Large intestine (tissue), 3 donors: ENCODE measurements around the gene CENPP. TPM values are rescaled to one million over a fixed set of nuclear protein-coding genes. Genes with fewer than 3 reads are reported as not detected.
"Not testable (repeated sequence)": the region's sequence is repeated elsewhere in the genome, so short reads cannot be mapped to it uniquely, and the experiment has no call there.

Experiments
- DNase-seq, 2 donors: peaks; one replicate each; pipeline versions ENCODE4 v3.0.0 to v3.0.0-alpha.2; 2013
- H3K27ac ChIP-seq: one replicate; pipeline ENCODE4 v1.5.1; 2013; ENCODE audit warnings: low read length
- H3K27me3 ChIP-seq: 2 replicates; pipeline ENCODE4 v1.6.1; 2013; ENCODE audit warnings: low read length; ENCODE audit not compliant: control insufficient read depth, insufficient read depth
- H3K36me3 ChIP-seq: 2 replicates; pipeline ENCODE4 v1.6.1; 2013; ENCODE audit warnings: low read length; ENCODE audit not compliant: control insufficient read depth, insufficient read depth
- H3K4me1 ChIP-seq: one replicate; pipeline ENCODE4 v1.6.1; 2013; ENCODE audit warnings: low read length; ENCODE audit not compliant: control insufficient read depth, insufficient read depth
- H3K4me3 ChIP-seq: one replicate; pipeline ENCODE4 v1.5.1; 2013; ENCODE audit warnings: low read length
- H3K9me3 ChIP-seq: one replicate; pipeline ENCODE4 v1.6.1; 2013; ENCODE audit warnings: mild to moderate bottlenecking, low read depth, low read length, moderate library complexity; ENCODE audit not compliant: control insufficient read depth
- WGBS: methylation state at CpG from one replicate; pipeline ENCODE4 v1.1.5; 2013; ENCODE audit warnings: low lambda C conversion rate; ENCODE audit not compliant: insufficient coverage; 5-methylcytosine and 5-hydroxymethylcytosine counted together
- polyA plus RNA-seq: library from polyadenylated mRNA; unstranded; fragments of 120-200 nt; gene quantifications from one replicate; pipeline ENCODE4 v1.2.1, GENCODE V29; 2013

The CENPP gene
- polyA plus RNA-seq, 1 donor = 2.8 TPM

- H3K36me3 ChIP-seq = peaks cover 35% of the 10 kb centered on the region
- WGBS = no CpG with 5 or more reads among the region's 10 CpGs
- no peaks in the 10 kb centered on the region for H3K27me3 ChIP-seq
- no peak overlapping the region for H3K4me3 ChIP-seq
- no peaks in the 10 kb centered on the region for H3K4me1 ChIP-seq
- DNase-seq = no peak
- H3K27ac ChIP-seq = no peak overlapping the region
- no peaks in the 10 kb centered on the region for H3K9me3 ChIP-seq
These were observed 293.0 kb downstream of the CENPP start for GRCh38 chr9:92618633-92619225.

GRCh38 chr9:92619601-92620300, 294.0 kb downstream of the CENPP start:
- Histone ChIP-seq H3K27ac (no peak overlapping the region), H3K9me3 (no peaks in the 10 kb centered on the region), H3K27me3 (no peaks in the 10 kb centered on the region), H3K4me1 (no peaks in the 10 kb centered on the region), H3K36me3 (peaks cover 29% of the 10 kb centered on the region), H3K4me3 (no peak overlapping the region)
- DNase-seq = no peak
- WGBS = no CpG with 5 or more reads among the region's 24 CpGs

- DNase-seq = no peak
- no CpG with 5 or more reads among the region's 5 CpGs for WGBS
These were observed 295.1 kb downstream of the CENPP start for GRCh38 chr9:92620845-92621244.

DNA sequence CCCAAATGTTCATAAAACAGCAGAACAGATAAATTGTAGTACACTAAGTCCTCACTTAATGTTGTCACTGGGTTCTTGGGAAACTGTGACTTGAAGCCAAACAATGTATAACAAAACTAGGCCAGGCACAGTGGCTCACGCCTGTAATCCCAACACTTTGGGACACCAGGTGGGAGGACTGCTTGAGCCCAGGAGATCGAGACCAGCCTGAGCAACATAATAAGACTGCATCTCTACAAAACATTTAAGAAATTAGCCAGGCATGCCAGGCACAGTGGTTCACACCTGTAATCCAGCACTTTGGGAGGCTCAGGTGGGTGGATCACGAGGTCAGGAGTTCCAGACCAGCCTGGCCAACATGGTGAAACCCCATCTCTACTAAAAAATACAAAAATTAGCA, 298.2 kb downstream of the CENPP start:
- not testable (repeated sequence) for H3K4me1 ChIP-seq, DNase-seq, H3K27ac ChIP-seq, H3K4me3 ChIP-seq, H3K27me3 ChIP-seq, H3K36me3 ChIP-seq, H3K9me3 ChIP-seq
- WGBS = no CpG with 5 or more reads among the region's 3 CpGs

More at GRCh38 chr9:92620845-92621244, 295.1 kb downstream of the CENPP start:
- H3K36me3 ChIP-seq = peaks cover 18% of the 10 kb centered on the region
- H3K27me3 ChIP-seq = no peaks in the 10 kb centered on the region
- no peaks in the 10 kb centered on the region for H3K4me1 ChIP-seq
- no peak overlapping the region for H3K27ac ChIP-seq
- H3K4me3 ChIP-seq = no peak overlapping the region
- no peaks in the 10 kb centered on the region for H3K9me3 ChIP-seq

- H3K36me3 ChIP-seq = peaks cover 5% of the 10 kb centered on the region
- no peaks in the 10 kb centered on the region for H3K27me3 ChIP-seq
- DNase-seq = no peak
These were observed 300.7 kb downstream of the CENPP start for GRCh38 chr9:92626484-92626883.

GRCh38 chr9:92627651-92628050, 301.9 kb downstream of the CENPP start:
- no peak overlapping the region for H3K4me3 ChIP-seq
- peaks cover 15% of the 10 kb centered on the region for H3K36me3 ChIP-seq
- no peaks in the 10 kb centered on the region for H3K27me3 ChIP-seq
- H3K9me3 ChIP-seq = peaks cover 2% of the 10 kb centered on the region
- H3K27ac ChIP-seq = no peak overlapping the region
- H3K4me1 ChIP-seq = no peaks in the 10 kb centered on the region
- WGBS = 100% methylated on average over 2 of the region's 5 CpGs
- no peak for DNase-seq

More at GRCh38 chr9:92626484-92626883, 300.7 kb downstream of the CENPP start:
- H3K4me3 ChIP-seq = no peak overlapping the region
- H3K27ac ChIP-seq = no peak overlapping the region
- H3K9me3 ChIP-seq = peaks cover 2% of the 10 kb centered on the region
- no peaks in the 10 kb centered on the region for H3K4me1 ChIP-seq

- Histone ChIP-seq H3K27me3 (no peaks in the 10 kb centered on the region), H3K36me3 (peaks cover 44% of the 10 kb centered on the region), H3K27ac (no peak overlapping the region), H3K4me3 (no peak overlapping the region), H3K9me3 (peaks cover under 1% of the 10 kb centered on the region), H3K4me1 (peaks cover 2% of the 10 kb centered on the region)
- DNase-seq = no peak
- WGBS = no CpG with 5 or more reads among the region's 13 CpGs
These were observed 305.9 kb downstream of the CENPP start for GRCh38 chr9:92631452-92632343.

- Histone ChIP-seq H3K27ac (no peak overlapping the region), H3K27me3 (no peaks in the 10 kb centered on the region), H3K36me3 (peaks cover 53% of the 10 kb centered on the region), H3K9me3 (no peaks in the 10 kb centered on the region), H3K4me3 (no peak overlapping the region), H3K4me1 (peaks cover 2% of the 10 kb centered on the region)
- no CpG with 5 or more reads among the region's 5 CpGs for WGBS
- DNase-seq = no peak
These were observed 306.9 kb downstream of the CENPP start for GRCh38 chr9:92632641-92633040.

GRCh38 chr9:92633614-92634278, 308.0 kb downstream of the CENPP start:
- Histone ChIP-seq H3K4me3 (no peak overlapping the region), H3K36me3 (peaks cover 64% of the 10 kb centered on the region), H3K27me3 (no peaks in the 10 kb centered on the region), H3K27ac (no peak overlapping the region), H3K9me3 (no peaks in the 10 kb centered on the region), H3K4me1 (peaks cover 2% of the 10 kb centered on the region)
- no peak for DNase-seq
- no CpG with 5 or more reads among the region's 9 CpGs for WGBS
